ENCODE measurements around the gene ADCY1.
A peak's percentile ranks its signal among the peaks of the same experiment; 100 is the strongest.

ADCY1 gene

DNA sequence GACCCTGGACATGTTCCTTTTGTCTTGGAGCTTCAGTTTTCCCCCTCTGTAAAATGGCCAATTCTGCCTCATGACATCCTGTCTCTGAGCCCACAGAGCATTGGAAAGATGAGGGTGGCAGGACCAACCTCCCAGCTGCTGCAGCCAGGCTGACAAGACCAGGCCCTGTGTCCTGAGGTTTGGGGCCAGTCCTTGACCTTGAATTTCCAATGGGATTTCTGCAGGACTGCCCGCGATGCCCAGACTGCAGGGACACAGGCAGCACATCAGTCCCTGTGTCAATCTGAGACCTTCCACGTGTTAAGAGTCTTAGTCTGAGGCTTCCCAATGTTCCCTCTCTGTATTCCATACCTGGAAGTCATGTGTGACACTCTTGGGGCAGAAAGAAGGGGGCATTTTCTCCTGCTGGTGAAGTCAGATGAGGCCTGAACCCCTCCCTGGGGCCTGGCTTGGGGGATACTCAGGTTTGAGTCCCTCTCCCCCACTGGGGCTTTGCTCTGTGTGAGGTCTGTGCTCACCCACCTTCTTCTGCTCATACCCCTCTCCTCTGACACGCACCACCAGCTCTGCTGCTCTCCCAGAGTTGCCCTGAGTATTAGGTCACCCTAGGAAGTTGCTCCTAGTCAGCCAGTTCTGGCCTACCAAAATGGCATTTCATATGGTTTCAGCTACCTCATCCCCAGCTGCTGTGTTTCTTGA lies 79.2 kb downstream of the ADCY1 start:
- DNase-seq (ENCODE audit: low spot score): peak; percentile 1

- no peak for DNase-seq (ENCODE audit: low spot score)
Observed at GRCh38 chr7:45654341-45654740, 80.2 kb downstream of the ADCY1 start.

GRCh38 chr7:45655539-45655938 lies 81.4 kb downstream of the ADCY1 start:
- no peak for DNase-seq (ENCODE audit: low spot score)

DNA sequence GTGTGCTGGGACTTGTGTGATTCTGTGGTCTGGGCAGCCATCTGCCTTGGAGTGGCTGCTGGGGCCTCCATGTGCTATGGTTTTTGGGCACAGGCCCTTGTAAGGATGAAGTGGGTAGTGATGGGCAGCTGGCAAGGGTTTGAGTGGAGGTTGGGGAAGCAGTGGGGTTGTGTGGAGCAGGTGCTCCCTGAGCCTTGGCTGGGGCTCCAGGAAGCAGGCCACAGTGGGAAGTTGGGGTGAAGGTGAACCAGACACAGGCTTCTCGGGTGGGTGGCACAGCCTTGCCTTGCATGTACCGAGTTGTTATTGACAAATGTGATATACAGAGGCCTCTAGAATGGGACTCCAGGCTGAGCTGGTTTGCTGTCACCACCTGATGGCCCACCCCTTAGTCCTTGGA lies 82.3 kb downstream of the ADCY1 start:
- DNase-seq (ENCODE audit: low spot score): no peak

DNA sequence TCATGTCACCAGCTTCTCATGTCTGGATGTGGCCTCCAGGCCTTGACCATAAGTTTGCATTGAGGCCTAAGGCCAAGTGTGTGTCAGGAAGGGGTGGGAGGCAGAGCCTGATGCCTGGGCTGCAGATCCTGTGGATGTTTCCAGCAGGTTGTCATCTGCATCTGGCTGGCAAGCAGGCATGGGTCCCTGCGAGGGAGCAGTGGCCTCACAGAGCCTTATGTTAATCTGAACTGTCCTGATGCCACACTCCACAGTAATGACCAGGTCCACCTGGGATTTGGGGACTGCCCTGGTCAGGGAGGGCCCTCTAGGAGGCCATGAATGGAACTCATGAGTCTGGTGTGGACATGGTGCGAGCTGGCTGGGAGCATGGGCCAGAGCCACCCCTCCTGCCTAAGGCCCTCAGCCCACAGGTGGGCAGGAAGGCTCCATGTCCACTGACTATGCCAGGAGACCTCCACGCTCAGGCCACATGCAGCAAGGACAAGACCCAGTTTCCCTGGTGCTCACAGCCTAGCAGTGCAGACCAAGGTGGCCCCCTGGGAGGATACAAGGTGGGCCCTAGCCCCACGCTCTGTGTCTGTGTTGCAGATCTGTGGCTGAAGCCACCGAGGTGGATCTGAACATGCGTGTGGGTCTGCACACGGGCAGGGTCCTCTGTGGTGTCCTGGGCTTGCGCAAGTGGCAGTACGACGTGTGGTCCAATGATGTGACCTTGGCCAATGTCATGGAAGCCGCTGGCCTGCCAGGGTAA lies 83.1 kb downstream of the ADCY1 start:
- no peak for DNase-seq (ENCODE audit: low spot score)

GRCh38 chr7:45657890-45658715 lies 83.9 kb downstream of the ADCY1 start:
- no peak for DNase-seq (ENCODE audit: low spot score)

DNA sequence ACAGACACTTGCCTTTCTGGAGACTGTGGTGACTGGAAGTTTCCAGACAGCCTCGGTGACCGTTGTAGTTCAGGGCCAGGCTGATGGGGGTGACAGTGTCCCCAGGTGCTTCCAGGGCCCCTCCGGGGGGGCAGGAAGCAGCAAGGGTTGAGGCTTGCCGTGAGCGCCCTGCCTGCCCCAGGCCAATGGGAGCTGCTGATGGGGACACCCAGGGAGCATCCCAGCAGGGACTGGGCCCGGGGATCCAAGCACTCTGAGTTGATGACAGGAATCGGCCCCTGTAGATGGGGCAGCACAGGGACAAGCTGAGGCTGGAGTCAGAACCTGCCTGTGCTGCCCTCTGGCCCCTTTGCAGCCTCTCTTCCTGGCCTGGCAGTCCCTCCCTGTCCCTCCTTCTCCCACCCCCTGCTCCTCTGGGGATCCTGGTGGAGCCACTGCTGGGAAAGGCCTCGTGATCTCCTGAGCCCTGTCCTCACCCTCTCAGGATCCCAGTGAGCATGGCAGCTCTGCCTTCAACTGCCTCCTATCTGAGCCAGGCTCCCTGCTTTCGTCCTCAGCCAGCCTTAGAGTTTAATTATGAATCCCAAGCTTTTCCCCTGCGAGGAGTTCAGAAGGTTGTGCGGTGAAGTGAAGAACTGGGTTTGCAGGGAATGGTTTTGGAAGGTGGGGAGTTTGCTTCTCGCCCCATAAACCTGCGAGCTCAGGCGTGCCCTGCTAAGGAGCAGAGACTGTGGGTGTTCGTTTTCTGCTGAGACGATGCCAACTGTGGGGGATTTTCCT lies 84.7 kb downstream of the ADCY1 start:
- DNase-seq (ENCODE audit: low spot score): no peak

DNA sequence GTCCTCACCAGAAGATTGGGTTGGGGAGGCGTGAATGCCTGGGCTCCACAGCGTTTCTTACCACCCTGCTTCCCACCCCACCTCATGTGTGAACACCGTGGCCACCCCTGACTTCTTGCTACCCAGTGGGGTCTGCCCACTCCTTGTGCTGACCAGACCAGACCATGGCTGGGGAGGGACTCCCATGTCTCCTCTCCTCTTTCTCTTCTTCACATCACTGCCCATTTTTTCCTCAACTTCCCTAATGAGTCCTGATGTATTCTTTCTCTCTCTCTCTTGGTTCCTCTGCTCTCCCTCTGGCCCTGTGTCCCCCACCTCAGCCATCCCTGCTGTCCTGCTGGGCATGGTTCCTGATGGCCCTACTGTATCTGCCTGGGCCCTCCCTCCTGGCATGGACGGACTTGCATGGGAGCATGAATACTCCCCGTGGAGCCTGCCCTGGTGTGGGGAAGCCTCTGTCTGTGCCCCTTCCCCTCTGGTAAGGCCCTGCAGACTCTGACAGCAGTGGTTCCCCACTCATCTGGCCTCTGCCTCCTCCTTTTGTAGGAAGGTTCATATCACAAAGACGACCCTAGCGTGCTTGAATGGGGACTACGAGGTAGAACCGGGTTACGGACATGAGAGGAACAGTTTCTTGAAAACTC lies 85.5 kb downstream of the ADCY1 start:
- DNase-seq (ENCODE audit: low spot score): no peak

GRCh38 chr7:45660201-45660900 lies 86.2 kb downstream of the ADCY1 start:
- DNase-seq (ENCODE audit: low spot score): no peak

DNA sequence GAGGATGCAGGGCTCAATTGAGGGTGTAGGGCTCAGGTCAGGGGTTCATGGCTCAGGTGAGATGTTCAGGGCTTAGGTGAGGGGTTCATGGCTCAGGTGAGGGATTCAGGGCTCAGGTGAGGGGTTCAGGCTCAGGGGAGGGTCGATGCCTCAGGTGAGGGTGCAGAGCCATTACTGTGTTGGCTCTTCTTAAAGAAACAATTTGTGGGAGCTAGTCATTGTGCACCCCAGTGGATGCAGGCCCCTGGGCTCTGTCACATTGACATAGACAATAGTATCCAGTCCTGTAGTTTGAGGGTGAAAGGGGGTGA lies 86.7 kb downstream of the ADCY1 start:
- DNase-seq (ENCODE audit: low spot score): no peak

DNA sequence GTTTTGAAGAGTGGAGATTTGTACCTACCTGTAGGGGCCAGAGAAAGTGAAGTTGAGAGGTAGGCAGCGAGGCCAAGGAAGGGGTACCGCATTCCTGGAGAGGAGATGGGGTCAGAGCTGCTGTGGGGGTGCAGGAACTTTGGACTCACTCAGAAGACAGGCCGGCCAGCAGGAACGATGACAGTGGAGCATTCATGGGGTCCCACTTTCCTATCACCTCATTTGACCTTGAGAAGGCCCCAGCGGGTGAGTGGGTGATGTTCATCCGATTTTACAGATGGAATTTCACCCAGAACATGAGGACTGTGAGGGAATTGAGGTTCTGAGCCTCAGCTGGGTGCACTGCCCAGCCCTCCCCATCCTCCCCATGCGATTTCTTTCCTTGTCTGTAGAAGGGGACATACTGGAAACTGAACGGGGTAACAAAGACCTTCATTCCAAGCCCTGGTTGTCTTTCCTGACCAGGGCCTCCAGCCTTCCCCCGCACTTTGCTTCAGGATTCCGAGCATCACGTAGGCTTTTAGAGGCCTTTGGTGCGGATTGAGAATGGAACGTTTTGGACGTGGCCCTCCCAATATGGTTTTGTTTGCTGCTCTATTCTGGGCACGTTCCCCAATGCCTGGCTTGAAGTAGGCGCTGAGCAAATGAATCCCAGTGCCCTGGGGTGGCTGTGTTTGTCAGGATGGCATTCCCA lies 87.3 kb downstream of the ADCY1 start:
- no peak for DNase-seq (ENCODE audit: low spot score)

GRCh38 chr7:45662018-45662417 lies 87.8 kb downstream of the ADCY1 start:
- DNase-seq (ENCODE audit: low spot score): no peak

DNA sequence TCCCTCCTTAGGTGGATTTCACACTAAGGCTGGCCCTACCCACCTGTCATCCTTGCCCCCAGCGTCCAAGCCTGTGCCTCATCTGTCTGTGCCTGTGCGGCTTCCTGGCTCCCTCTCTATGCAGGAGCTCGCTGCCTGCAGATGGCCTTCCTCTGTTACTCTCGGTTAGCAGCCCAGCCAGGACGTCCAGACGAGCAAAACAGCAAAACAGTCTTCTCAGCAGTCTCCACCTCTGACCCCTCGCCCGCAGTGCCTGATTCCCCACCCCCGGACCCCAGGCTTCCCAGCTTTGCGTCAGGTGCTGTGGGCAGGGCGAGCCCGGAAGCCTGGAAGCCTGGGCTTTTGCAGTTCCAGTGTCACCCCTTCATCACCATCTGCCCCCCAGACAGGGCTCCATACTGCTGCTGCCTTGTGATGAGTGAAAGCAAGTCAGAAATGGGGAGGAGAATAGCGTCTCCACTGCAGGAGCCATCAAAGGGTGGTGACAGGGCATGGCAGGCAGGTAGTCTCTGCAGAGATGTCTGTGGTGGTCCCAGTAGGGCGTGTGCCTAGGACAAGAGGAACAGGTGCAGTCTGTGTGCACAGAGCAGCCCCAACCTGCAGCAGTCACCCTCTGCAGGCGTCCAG lies 88.5 kb downstream of the ADCY1 start:
- DNase-seq (ENCODE audit: low spot score): no peak

DNA sequence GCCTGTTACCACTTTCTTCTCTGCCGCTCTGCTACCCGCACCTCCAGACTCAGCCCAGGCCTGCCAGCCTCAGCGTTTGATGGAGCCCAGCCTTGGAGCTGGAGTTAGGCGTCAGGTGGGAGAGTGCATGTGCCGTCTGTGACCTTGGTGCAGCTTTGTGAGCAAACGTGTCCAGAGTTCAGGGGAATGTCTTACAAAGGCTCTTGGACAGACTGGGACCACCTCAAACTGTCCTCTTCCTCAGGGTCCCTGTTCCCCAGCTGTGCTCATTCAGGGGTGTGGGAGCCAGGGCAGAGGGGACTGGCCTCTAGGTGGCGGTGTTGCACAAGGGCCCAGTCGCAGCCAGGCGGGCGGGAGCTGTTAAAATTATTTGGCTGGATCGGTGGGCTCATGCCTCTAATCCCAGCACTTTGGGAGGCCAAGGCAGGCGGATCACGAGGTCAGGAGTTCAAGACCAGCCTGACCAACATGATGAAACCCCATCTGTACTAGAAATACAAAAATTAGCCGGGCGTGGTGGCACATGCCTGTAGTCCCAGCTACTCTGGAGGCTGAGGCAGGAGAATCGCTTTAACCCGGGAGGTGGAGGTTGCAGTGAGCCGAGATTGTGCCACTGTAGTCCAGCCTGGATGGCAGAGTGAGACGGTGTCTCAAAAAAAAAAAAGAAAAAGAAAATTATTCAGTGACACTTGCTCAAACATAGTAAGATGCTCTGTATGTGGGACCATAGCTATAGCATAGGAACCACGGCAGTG lies 89.2 kb downstream of the ADCY1 start:
- DNase-seq (ENCODE audit: low spot score): peak; percentile 54

DNA sequence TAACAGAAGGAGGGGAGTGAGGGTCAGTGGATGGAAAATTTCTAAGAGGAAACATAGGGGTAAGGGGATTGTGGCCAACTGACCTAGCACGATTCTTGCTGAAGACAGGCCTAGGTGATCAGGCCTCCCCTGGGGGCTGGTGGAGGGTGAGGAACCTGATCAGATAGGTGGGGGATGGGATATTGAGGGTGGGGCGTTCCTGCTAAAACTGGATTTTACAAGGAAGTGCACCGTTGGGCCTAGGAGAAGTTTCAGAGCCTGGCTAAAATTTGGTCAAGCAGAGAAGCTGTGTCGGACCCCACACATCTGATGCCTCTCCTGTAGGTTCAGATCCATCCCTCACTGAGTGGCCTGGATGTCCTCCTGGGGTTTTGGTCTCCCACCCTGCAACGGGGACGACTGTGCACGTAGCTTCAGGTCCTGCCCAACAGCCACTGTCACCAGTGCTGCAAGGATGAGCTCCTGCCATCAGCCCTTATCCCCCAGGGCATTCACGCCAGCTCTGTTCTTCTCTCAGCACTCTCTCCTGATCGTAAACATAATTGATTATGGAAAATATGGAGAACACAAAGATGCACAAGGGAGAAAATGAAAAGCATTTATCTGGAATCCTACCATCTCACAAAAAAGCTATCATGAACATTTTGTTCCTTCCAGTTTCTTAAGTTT lies 89.9 kb downstream of the ADCY1 start:
- no peak for DNase-seq (ENCODE audit: low spot score)

GRCh38 chr7:45665172-45665571 lies 91.0 kb downstream of the ADCY1 start:
- DNase-seq (ENCODE audit: low spot score): no peak

- DNase-seq (ENCODE audit: low spot score): no peak
Observed at GRCh38 chr7:45670227-45670626, 96.1 kb downstream of the ADCY1 start.

DNA sequence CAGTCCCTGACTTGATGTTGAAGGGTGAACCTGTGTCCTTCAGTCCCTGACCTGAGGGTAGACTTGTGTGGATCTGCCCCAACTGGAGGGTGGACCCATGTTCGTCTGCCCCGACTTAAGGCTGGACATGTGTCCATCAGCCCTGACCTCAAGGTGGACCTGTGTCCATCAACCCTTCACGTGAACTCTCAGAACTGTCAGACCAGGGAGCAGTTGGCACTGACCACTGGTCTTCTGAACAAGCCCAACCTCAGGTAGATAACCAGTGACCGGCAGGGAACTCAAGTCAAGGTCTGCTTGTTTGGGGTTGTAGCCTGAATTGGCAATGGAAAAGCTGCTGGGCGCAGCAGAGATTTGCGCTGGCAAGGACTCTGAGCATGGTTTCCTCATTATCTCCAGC lies 96.5 kb downstream of the ADCY1 start:
- no peak for DNase-seq (ENCODE audit: low spot score)

All from AG08396 (cell line).